22Rv1 (cell line): Measurements from ENCODE around the gene CHCT1.
"Not testable (repeated sequence)": the region's sequence is repeated elsewhere in the genome, so short reads cannot be mapped to it uniquely, and the experiment has no call there.

Source experiments
- H3K27ac ChIP-seq: fragments of 450-650 bp; 2 replicates; pipeline ENCODE4 v1.5.1; 2017
- CTCF ChIP-seq: fragments of 450-650 bp; IDR thresholded peaks from 2 replicates; pipeline ENCODE4 v1.5.1; 2017; ENCODE audit warnings: mild to moderate bottlenecking
- ZFX ChIP-seq: fragments of 450-650 bp; IDR thresholded peaks from 2 replicates; pipeline ENCODE4 v1.6.1; 2017; ENCODE audit warnings: antibody characterized with exemption, borderline replicate concordance

CHCT1 gene

DNA sequence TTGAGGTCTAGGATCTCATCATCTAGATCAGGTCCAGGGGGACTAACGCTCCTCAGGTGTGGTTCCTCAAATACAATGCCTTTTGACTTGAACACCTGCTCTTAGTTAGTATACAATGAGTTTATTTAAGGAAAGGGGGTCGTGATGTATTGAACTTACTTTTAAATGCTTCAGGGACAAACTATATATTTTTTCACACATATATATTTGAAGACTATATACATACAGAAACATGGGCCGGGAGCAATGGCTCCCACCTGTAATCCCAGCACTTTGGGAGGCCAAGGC, 18.8 kb upstream of the CHCT1 start:
- no peak for TF ChIP-seq ZFX
- no peak for TF ChIP-seq CTCF

DNA sequence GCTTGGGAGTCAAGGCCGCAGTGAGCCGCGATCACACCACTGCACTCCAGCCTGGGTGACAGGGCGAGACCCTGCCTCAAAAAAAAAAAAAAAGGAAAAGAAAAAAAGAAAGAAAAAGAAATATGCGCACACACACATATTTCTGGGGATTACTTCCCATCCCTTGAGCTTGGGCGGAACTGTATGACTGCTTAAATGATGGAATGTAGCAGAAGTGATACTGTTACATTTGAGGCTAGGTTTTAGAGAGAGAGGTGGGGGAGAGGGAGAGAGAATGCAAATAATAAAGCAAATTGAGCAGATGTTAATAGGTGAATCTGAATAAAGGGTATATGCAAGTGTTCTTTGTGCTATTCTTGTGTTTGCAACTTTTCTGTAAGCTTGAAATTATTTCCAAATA, 18.3 kb upstream of the CHCT1 start:
- H3K27ac ChIP-seq: no peak overlapping the region
- TF ChIP-seq ZFX: no peak
- no peak for TF ChIP-seq CTCF

More for the DNA sequence above, 18.8 kb upstream of the CHCT1 start:
- H3K27ac ChIP-seq: no peak overlapping the region

- no peak for TF ChIP-seq CTCF
- no peak for TF ChIP-seq ZFX
- no peak overlapping the region for H3K27ac ChIP-seq
These were observed 15.4 kb upstream of the CHCT1 start for GRCh38 chr17:60406887-60407286.

DNA sequence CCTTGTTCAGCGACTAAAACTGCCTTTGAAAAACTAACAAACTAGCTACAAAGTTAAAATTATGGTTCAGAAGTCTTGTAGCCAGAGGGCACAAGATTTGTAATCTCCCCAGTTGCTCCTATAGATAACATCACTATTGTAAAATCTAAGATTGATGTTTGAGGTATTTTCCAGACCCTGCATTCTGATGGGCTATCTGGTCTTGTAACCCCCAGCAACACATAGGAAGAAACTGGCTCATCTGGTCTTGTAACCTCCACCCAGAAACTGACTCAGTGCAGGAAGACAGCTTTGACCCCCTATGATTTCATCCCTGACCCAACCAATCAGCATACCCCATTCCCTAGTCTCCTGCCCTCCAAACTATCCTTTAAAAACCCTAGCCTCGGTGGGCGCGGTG, 12.3 kb upstream of the CHCT1 start:
- no peak overlapping the region for H3K27ac ChIP-seq
- TF ChIP-seq CTCF (no peak), ZFX (no peak)

GRCh38 chr17:60412701-60413100, 9.6 kb upstream of the CHCT1 start:
- no peak overlapping the region for H3K27ac ChIP-seq
- no peak for TF ChIP-seq ZFX
- no peak for TF ChIP-seq CTCF

GRCh38 chr17:60415146-60415545, 7.1 kb upstream of the CHCT1 start:
- TF ChIP-seq ZFX: no peak
- no peak for TF ChIP-seq CTCF
- H3K27ac ChIP-seq: no peak overlapping the region

GRCh38 chr17:60416368-60416925, 5.8 kb upstream of the CHCT1 start:
- H3K27ac ChIP-seq: no peak overlapping the region
- no peak for TF ChIP-seq ZFX
- TF ChIP-seq CTCF: no peak

GRCh38 chr17:60419003-60419402, 3.3 kb upstream of the CHCT1 start:
- H3K27ac ChIP-seq: not testable (repeated sequence)

- H3K27ac ChIP-seq: not testable (repeated sequence)
These were observed 2.4 kb upstream of the CHCT1 start for GRCh38 chr17:60419875-60420274.
